ENCODE data around the gene GOLGA7B. TPM values are rescaled to one million over a fixed set of nuclear protein-coding genes. Genes with fewer than 3 reads are reported as not detected.

GOLGA7B gene
- total RNA-seq, 1 donor from 2014 or later = 2.7 TPM

GRCh38 chr10:97825020-97825760 lies 24.5 kb upstream of the GOLGA7B start:
- H3K36me3 ChIP-seq (ENCODE audit: control insufficient read depth, insufficient read depth, low read length) = no peaks in the 10 kb centered on the region
- no peaks in the 10 kb centered on the region for H3K27me3 ChIP-seq (ENCODE audit: control insufficient read depth, insufficient read depth, low read length)
- no peak overlapping the region for H3K4me3 ChIP-seq (ENCODE audit: low read depth, low read length)
- TF ChIP-seq, protein P1, sequence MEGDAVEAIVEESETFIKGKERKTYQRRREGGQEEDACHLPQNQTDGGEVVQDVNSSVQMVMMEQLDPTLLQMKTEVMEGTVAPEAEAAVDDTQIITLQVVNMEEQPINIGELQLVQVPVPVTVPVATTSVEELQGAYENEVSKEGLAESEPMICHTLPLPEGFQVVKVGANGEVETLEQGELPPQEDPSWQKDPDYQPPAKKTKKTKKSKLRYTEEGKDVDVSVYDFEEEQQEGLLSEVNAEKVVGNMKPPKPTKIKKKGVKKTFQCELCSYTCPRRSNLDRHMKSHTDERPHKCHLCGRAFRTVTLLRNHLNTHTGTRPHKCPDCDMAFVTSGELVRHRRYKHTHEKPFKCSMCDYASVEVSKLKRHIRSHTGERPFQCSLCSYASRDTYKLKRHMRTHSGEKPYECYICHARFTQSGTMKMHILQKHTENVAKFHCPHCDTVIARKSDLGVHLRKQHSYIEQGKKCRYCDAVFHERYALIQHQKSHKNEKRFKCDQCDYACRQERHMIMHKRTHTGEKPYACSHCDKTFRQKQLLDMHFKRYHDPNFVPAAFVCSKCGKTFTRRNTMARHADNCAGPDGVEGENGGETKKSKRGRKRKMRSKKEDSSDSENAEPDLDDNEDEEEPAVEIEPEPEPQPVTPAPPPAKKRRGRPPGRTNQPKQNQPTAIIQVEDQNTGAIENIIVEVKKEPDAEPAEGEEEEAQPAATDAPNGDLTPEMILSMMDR (IDR thresholded peaks at IDR 0.05; ENCODE audit: insufficient read depth, low read length, poor library complexity, severe bottlenecking) = no peak
- no peak for DNase-seq (ENCODE audit: low read depth)

DNA sequence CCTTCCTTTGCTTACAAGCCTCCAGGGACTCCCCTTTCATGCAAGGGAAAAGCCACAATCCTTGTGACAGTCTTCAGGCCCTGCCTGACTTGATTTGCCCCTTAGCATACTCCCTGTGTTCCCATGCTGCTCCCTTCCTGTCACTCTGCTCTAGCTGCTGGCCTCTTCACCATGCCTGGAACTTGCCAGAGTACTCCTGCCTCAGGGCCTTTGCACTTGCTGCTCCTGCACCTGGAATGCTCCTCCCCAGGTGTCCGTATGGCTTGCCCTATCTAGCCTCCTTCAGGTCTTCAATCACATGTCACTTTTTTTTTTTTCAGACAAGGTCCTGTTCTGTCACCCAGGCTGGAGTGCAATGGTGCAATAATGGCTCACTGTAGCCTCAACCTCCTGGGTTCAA lies 22.8 kb upstream of the GOLGA7B start:
- H3K36me3 ChIP-seq (ENCODE audit: control insufficient read depth, insufficient read depth, low read length) = no peaks in the 10 kb centered on the region
- TF ChIP-seq, protein P1 (IDR thresholded peaks at IDR 0.05; ENCODE audit: insufficient read depth, low read length, poor library complexity, severe bottlenecking) = no peak
- H3K4me3 ChIP-seq (ENCODE audit: low read depth, low read length) = no peak overlapping the region
- H3K27me3 ChIP-seq (ENCODE audit: control insufficient read depth, insufficient read depth, low read length) = no peaks in the 10 kb centered on the region
- no peak for DNase-seq (ENCODE audit: low read depth)

- TF ChIP-seq, protein P1 (IDR thresholded peaks at IDR 0.05; ENCODE audit: insufficient read depth, low read length, poor library complexity, severe bottlenecking) = no peak
- Histone ChIP-seq H3K4me3 (ENCODE audit: low read depth, low read length) (no peak overlapping the region), H3K27me3 (ENCODE audit: control insufficient read depth, insufficient read depth, low read length) (peaks cover 3% of the 10 kb centered on the region), H3K36me3 (ENCODE audit: control insufficient read depth, insufficient read depth, low read length) (no peaks in the 10 kb centered on the region)
- DNase-seq (ENCODE audit: low read depth) = peak; percentile 12
These were observed 21.8 kb upstream of the GOLGA7B start for GRCh38 chr10:97827702-97828291.

- peaks cover 3% of the 10 kb centered on the region for H3K27me3 ChIP-seq (ENCODE audit: control insufficient read depth, insufficient read depth, low read length)
These were observed 20.9 kb upstream of the GOLGA7B start for GRCh38 chr10:97828721-97829120.

GRCh38 chr10:97830064-97830463 lies 19.6 kb upstream of the GOLGA7B start:
- DNase-seq (ENCODE audit: low read depth) = no peak
- H3K36me3 ChIP-seq (ENCODE audit: control insufficient read depth, insufficient read depth, low read length) = no peaks in the 10 kb centered on the region
- no peak overlapping the region for H3K4me3 ChIP-seq (ENCODE audit: low read depth, low read length)
- H3K27me3 ChIP-seq (ENCODE audit: control insufficient read depth, insufficient read depth, low read length) = peaks cover 3% of the 10 kb centered on the region
- TF ChIP-seq, protein P1 (IDR thresholded peaks at IDR 0.05; ENCODE audit: insufficient read depth, low read length, poor library complexity, severe bottlenecking) = no peak

More at GRCh38 chr10:97828721-97829120, 20.9 kb upstream of the GOLGA7B start:
- Histone ChIP-seq H3K36me3 (ENCODE audit: control insufficient read depth, insufficient read depth, low read length) (no peaks in the 10 kb centered on the region), H3K4me3 (ENCODE audit: low read depth, low read length) (no peak overlapping the region)
- TF ChIP-seq, protein P1 (IDR thresholded peaks at IDR 0.05; ENCODE audit: insufficient read depth, low read length, poor library complexity, severe bottlenecking) = no peak
- no peak for DNase-seq (ENCODE audit: low read depth)
